CD4-positive, CD25-positive, alpha-beta regulatory T cell (primary cell): ENCODE measurements around the gene GMDS. TPM values are rescaled to one million over a fixed set of nuclear protein-coding genes. Genes with fewer than 3 reads are reported as not detected.

ENCODE experiments used
- ATAC-seq, 2 donors: fragments of 150-1000 bp; cut with Tn5 transposase; one replicate each; pipeline ENCODE4 v1.10.0; 2021; ENCODE audit warnings: low read depth in 2 of 2, moderate number of reproducible peaks in 2 of 2, moderate library complexity in 1 of 2
- DNase-seq, 3 donors: peaks; one replicate each; pipeline versions ENCODE4 v3.0.0 to v3.0.0-alpha.2; 2012 to 2022; ENCODE audit warnings: mixed read lengths in 1 of 3
- H3K27ac ChIP-seq: one replicate; pipeline ENCODE4 v1.7.0; 2013; ENCODE audit warnings: mild to moderate bottlenecking, low read length; ENCODE audit not compliant: insufficient read depth, poor library complexity, severe bottlenecking
- H3K27me3 ChIP-seq: one replicate; pipeline ENCODE4 v1.7.0; 2013; ENCODE audit warnings: low read length; ENCODE audit not compliant: control insufficient read depth, insufficient read depth
- H3K36me3 ChIP-seq: one replicate; pipeline ENCODE4 v1.7.0; 2013; ENCODE audit warnings: mild to moderate bottlenecking, low read length, moderate library complexity; ENCODE audit not compliant: control insufficient read depth, insufficient read depth
- H3K4me1 ChIP-seq: 2 replicates; pipeline ENCODE4 v1.7.0; 2013; ENCODE audit warnings: mild to moderate bottlenecking, low read length; ENCODE audit not compliant: insufficient read depth, control insufficient read depth, poor library complexity, severe bottlenecking
- H3K4me3 ChIP-seq: one replicate; pipeline ENCODE4 v1.7.0; 2013; ENCODE audit warnings: low read depth, mild to moderate bottlenecking, low read length, moderate library complexity
- H3K9me3 ChIP-seq, 2 experiments: 1 replicate in 1 of 2; 2 replicates in 1 of 2; pipeline ENCODE4 v1.7.0; 2013; ENCODE audit warnings: low read length in 2 of 2, mild to moderate bottlenecking in 1 of 2, moderate library complexity in 1 of 2; ENCODE audit not compliant: control insufficient read depth in 2 of 2
- H3K27ac Mint-ChIP-seq, 3 donors: one replicate each; pipeline ENCODE4 v1.8.0; 2020 to 2022; ENCODE audit warnings: mild to moderate bottlenecking in 3 of 3, mixed read lengths in 3 of 3, moderate library complexity in 2 of 3
- H3K27me3 Mint-ChIP-seq: one replicate; pipeline ENCODE4 v1.8.0; 2022; ENCODE audit warnings: mild to moderate bottlenecking, mixed read lengths
- H3K36me3 Mint-ChIP-seq: one replicate; pipeline ENCODE4 v1.8.0; 2020; ENCODE audit warnings: mixed read lengths
- H3K4me1 Mint-ChIP-seq, 4 donors: one replicate each; pipeline ENCODE4 v1.8.0; 2020 to 2022; ENCODE audit warnings: mixed read lengths in 4 of 4, mild to moderate bottlenecking in 1 of 4
- H3K4me3 Mint-ChIP-seq, 4 donors: one replicate each; pipeline ENCODE4 v1.8.0; 2020 to 2022; ENCODE audit warnings: mild to moderate bottlenecking in 4 of 4, mixed read lengths in 4 of 4, moderate library complexity in 3 of 4
- H3K9me3 Mint-ChIP-seq, 7 donors: one replicate each; pipeline ENCODE4 v1.8.0; 2020 to 2022; ENCODE audit warnings: mixed read lengths in 7 of 7, mild to moderate bottlenecking in 3 of 7, moderate library complexity in 2 of 7
- polyA plus RNA-seq, 4 donors: library from polyadenylated mRNA; unstranded; fragments of 300-500 nt; fragmentation: Illumina TruSeq; gene quantifications; one replicate each; pipeline ENCODE4 v1.2.3, GENCODE V29; 2021
- total RNA-seq: library from RNA; stranded (reverse); gene quantifications from one replicate; pipeline ENCODE4 v1.2.3, GENCODE V29; 2022

GMDS gene
- total and polyA plus RNA-seq, 5 donors from 2014 or later: 17.5 to 23.9 (median 20.2) TPM

- H3K4me3 ChIP-seq: no peak overlapping the region
- Mint-ChIP-seq H3K36me3 (no peaks in the 10 kb centered on the region), H3K27ac (peak overlapping the region in 1 of 3 donors; percentile 74), H3K9me3 (no peaks in the 10 kb centered on the region), H3K4me1 (no peaks in the 10 kb centered on the region), H3K4me3 (no peak overlapping the region), H3K27me3 (no peaks in the 10 kb centered on the region)
- no peaks in the 10 kb centered on the region for H3K36me3 ChIP-seq
- no peak for ATAC-seq
- no peaks in the 10 kb centered on the region for H3K4me1 ChIP-seq
- H3K27ac ChIP-seq: no peak overlapping the region
- H3K9me3 ChIP-seq: no peaks in the 10 kb centered on the region
- no peak for DNase-seq
- no peaks in the 10 kb centered on the region for H3K27me3 ChIP-seq
Measured at GRCh38 chr6:1839361-1839760, 406.0 kb downstream of the GMDS start.

DNA sequence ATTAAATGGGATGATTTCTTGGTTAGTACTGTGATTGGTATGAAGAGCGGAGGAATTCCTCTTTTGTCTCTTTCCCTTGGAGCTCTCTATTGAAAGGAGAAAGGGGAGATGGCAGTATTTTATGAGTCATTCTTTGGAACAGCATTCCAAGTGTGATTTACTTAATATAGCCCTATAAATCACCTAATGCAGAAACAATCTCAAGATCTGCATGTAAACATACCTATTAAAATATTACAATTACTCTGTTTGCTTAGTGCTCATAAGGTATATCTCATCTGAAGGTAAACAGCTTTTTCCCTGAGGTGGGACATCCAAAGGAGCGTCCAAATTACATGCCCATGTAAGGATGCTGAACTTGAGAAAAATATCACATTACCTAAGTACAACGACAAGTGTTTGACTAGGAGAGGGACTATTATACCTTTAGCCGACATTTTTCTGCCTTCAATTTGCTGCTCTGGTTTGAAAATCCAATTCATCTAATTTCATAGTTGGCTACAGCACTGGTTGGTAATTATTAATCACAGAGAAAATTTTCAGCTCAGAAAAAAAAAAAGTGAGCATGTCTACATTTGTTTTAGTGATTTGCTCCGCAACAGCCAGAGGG lies 406.7 kb downstream of the GMDS start:
- Mint-ChIP-seq H3K36me3 (no peaks in the 10 kb centered on the region), H3K9me3 (no peaks in the 10 kb centered on the region), H3K4me3 (no peak overlapping the region), H3K27ac (no peak overlapping the region), H3K27me3 (no peaks in the 10 kb centered on the region), H3K4me1 (no peaks in the 10 kb centered on the region)
- no peaks in the 10 kb centered on the region for H3K36me3 ChIP-seq
- H3K4me1 ChIP-seq: no peaks in the 10 kb centered on the region
- ATAC-seq (no peak), DNase-seq (no peak)
- no peak overlapping the region for H3K27ac ChIP-seq
- no peak overlapping the region for H3K4me3 ChIP-seq
- no peaks in the 10 kb centered on the region for H3K27me3 ChIP-seq
- no peaks in the 10 kb centered on the region for H3K9me3 ChIP-seq

DNA sequence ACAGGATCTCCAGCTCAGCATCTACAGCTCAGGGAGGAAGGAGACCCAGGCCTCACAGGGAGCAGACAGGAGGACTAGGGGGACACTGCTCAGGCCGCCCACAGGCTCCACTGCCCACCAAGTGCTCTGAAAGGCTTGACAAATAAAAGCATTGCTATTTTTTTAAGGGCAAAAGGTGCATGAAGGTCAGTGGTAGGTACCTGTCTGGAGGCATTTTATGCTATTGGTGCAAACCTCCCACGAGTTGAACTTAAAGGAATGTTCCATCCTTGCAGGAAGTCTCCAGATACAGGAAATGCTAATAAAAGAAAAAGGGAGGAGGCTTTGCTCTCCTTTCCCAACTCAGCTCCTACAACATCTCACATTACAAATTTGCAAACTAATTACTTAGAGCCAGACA lies 407.6 kb downstream of the GMDS start:
- no peak overlapping the region for H3K4me3 ChIP-seq
- Mint-ChIP-seq H3K36me3 (no peaks in the 10 kb centered on the region), H3K4me1 (no peaks in the 10 kb centered on the region), H3K9me3 (no peaks in the 10 kb centered on the region), H3K27me3 (no peaks in the 10 kb centered on the region), H3K4me3 (no peak overlapping the region), H3K27ac (no peak overlapping the region)
- H3K4me1 ChIP-seq: no peaks in the 10 kb centered on the region
- H3K27me3 ChIP-seq: no peaks in the 10 kb centered on the region
- H3K27ac ChIP-seq: no peak overlapping the region
- no peak for ATAC-seq
- no peaks in the 10 kb centered on the region for H3K36me3 ChIP-seq
- DNase-seq: no peak
- no peaks in the 10 kb centered on the region for H3K9me3 ChIP-seq

- Histone ChIP-seq H3K9me3 (no peaks in the 10 kb centered on the region), H3K4me1 (no peaks in the 10 kb centered on the region), H3K27me3 (no peaks in the 10 kb centered on the region), H3K27ac (no peak overlapping the region), H3K36me3 (no peaks in the 10 kb centered on the region), H3K4me3 (no peak overlapping the region)
- H3K27me3 Mint-ChIP-seq: no peaks in the 10 kb centered on the region
- H3K4me1 Mint-ChIP-seq: no peaks in the 10 kb centered on the region
- H3K36me3 Mint-ChIP-seq: no peaks in the 10 kb centered on the region
- DNase-seq (no peak), ATAC-seq (no peak)
- no peaks in the 10 kb centered on the region for H3K9me3 Mint-ChIP-seq
- H3K27ac Mint-ChIP-seq: no peak overlapping the region
- H3K4me3 Mint-ChIP-seq: no peak overlapping the region
Measured at GRCh38 chr6:1836690-1837089, 408.7 kb downstream of the GMDS start.

- Histone ChIP-seq H3K4me3 (no peak overlapping the region), H3K9me3 (peaks cover 0 to 6% of the 10 kb centered on the region in 2 experiments), H3K4me1 (no peaks in the 10 kb centered on the region), H3K36me3 (no peaks in the 10 kb centered on the region), H3K27me3 (no peaks in the 10 kb centered on the region), H3K27ac (no peak overlapping the region)
- Mint-ChIP-seq H3K4me1 (no peaks in the 10 kb centered on the region), H3K9me3 (peaks cover 0 to 7% (median 0%) of the 10 kb centered on the region in 7 donors), H3K4me3 (no peak overlapping the region), H3K27ac (peak overlapping the region in 1 of 3 donors; percentile 55), H3K36me3 (no peaks in the 10 kb centered on the region), H3K27me3 (no peaks in the 10 kb centered on the region)
- no peak for DNase-seq
- no peak for ATAC-seq
Measured at GRCh38 chr6:1834646-1835516, 410.5 kb downstream of the GMDS start.

DNA sequence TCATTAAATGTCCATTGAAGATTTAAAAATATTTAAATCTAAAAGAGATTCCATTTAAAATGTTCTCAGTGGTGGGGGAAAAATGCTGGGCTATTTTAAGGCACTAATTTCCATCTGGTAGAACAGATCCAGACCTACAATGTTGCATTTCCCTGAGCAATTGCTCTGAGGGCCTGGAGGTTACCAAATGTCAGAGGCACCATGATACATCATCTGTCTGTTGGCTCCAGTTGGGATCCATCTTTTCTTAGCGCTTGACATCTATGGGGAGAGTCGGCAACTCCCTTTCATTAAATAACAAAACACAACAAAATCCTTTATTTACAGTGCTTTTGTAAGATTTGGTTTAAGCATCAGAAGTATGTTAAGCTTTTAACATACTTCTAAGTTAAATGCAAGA lies 411.2 kb downstream of the GMDS start:
- no peaks in the 10 kb centered on the region for H3K27me3 Mint-ChIP-seq
- no peak for ATAC-seq
- no peak overlapping the region for H3K27ac Mint-ChIP-seq
- no peaks in the 10 kb centered on the region for H3K4me1 Mint-ChIP-seq
- peaks cover 0 to 6% of the 10 kb centered on the region in 2 experiments for H3K9me3 ChIP-seq
- H3K4me3 Mint-ChIP-seq: no peak overlapping the region
- no peaks in the 10 kb centered on the region for H3K27me3 ChIP-seq
- no peak overlapping the region for H3K27ac ChIP-seq
- no peaks in the 10 kb centered on the region for H3K36me3 ChIP-seq
- H3K4me1 ChIP-seq: no peaks in the 10 kb centered on the region
- no peak overlapping the region for H3K4me3 ChIP-seq
- H3K36me3 Mint-ChIP-seq: peaks cover 4% of the 10 kb centered on the region
- DNase-seq: no peak
- H3K9me3 Mint-ChIP-seq: peaks cover 0 to 7% (median 2%) of the 10 kb centered on the region in 7 donors

DNA sequence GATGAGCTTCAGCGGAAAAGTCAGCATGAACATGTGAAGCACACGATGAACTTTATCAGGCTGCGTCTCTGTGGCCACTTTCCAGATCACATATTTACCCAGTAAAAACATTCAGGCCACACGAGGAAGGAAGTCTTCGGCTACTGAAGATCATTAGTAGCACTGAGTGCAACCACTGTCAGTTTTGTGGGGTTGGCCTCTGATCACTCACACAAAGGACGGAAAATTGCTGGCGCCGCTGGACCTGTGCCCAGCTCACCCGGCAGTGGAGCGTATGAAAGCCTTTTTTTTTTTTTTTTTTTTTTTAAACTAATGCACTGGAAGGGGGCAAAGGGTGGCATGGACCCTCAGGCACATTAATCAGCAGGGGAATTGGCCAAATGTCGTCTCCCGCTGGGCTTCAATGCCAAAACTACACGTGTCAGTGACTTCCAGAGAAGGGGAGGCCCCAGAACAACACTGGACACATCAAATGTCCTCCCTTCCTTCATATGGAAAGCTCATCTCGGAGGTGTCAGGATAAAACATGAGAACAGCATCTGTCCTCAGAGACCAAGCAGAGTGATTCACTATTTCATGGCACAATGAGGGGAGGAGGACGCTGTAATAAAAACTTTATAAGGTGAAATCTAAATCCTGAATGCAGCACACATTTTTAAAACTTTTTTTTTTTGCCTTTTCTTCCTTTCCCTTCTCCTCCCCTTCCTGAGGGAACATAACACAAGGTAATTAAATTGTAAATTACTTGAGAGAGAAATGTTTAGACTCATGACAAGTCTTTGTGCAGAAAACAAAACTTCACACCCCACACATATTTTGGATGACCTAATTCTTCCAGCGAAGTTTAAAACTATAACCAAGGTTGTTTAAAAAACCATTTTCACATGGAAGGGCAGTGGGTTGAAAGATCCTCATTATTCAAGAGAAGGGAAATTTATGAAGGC lies 412.3 kb downstream of the GMDS start:
- Histone ChIP-seq H3K9me3 (peaks cover 7 to 15% of the 10 kb centered on the region in 2 experiments), H3K36me3 (no peaks in the 10 kb centered on the region), H3K4me3 (no peak overlapping the region), H3K27ac (no peak overlapping the region), H3K27me3 (no peaks in the 10 kb centered on the region), H3K4me1 (no peaks in the 10 kb centered on the region)
- H3K9me3 Mint-ChIP-seq: peaks cover 0 to 17% (median 10%) of the 10 kb centered on the region in 7 donors
- H3K4me3 Mint-ChIP-seq: no peak overlapping the region
- peaks cover 11% of the 10 kb centered on the region for H3K36me3 Mint-ChIP-seq
- ATAC-seq (no peak), DNase-seq (no peak)
- H3K4me1 Mint-ChIP-seq: no peaks in the 10 kb centered on the region
- H3K27me3 Mint-ChIP-seq: no peaks in the 10 kb centered on the region
- no peak overlapping the region for H3K27ac Mint-ChIP-seq
